HepG2 (cell line): ENCODE measurements around the gene NEK8. TPM values are rescaled to one million over a fixed set of nuclear protein-coding genes. Genes with fewer than 3 reads are reported as not detected.

Experiments used
- AHDC1 ChIP-seq: sonication (generic); formaldehyde crosslinking; IDR thresholded peaks from 2 replicates; pipeline ENCODE4 v1.5.1; 2020; ENCODE audit warnings: mild to moderate bottlenecking, missing genetic modification reagents, borderline replicate concordance
- ATF7-NPFF ChIP-seq: sonication (generic); formaldehyde crosslinking; IDR thresholded peaks from 2 replicates; pipeline ENCODE4 v1.8.1; 2023; ENCODE audit warnings: mild to moderate bottlenecking, low read depth, missing genetic modification reagents, moderate library complexity
- CEBPG ChIP-seq: IDR thresholded peaks from 2 replicates; pipeline ENCODE4 v1.6.1; 2016
- EHMT2 ChIP-seq: fragments of 200-600 bp; sonication (generic); IDR thresholded peaks from 2 replicates; pipeline ENCODE4 v1.7.0; 2017; ENCODE audit warnings: antibody characterized with exemption, low read depth, low read length, borderline replicate concordance
- MTA1 ChIP-seq: sonication (generic); formaldehyde crosslinking; IDR thresholded peaks from 2 replicates; pipeline ENCODE4 v1.4.0; 2020; ENCODE audit warnings: missing genetic modification reagents, mild to moderate bottlenecking, borderline replicate concordance
- RAD21 ChIP-seq: fragments of 450-650 bp; formaldehyde crosslinking; IDR thresholded peaks from 2 replicates; pipeline ENCODE4 v1.5.0; 2020; ENCODE audit warnings: mild to moderate bottlenecking
- ZNF292 ChIP-seq: sonication (generic); formaldehyde crosslinking; IDR thresholded peaks from 2 replicates; pipeline ENCODE4 v1.8.1; 2022; ENCODE audit warnings: mild to moderate bottlenecking, low read depth, missing genetic modification reagents, borderline replicate concordance
- ZNF318 ChIP-seq: sonication (generic); formaldehyde crosslinking; IDR thresholded peaks from 2 replicates; pipeline ENCODE4 v1.4.0; 2020; ENCODE audit warnings: mild to moderate bottlenecking, missing genetic modification reagents
- ZNF543 ChIP-seq: sonication (generic); formaldehyde crosslinking; IDR thresholded peaks from 2 replicates; pipeline ENCODE4 v1.4.0; 2020; ENCODE audit warnings: mild to moderate bottlenecking, missing genetic modification reagents
- ZNF574 ChIP-seq: sonication (generic); formaldehyde crosslinking; IDR thresholded peaks from 2 replicates; pipeline ENCODE4 v1.4.0; 2020; ENCODE audit warnings: missing genetic modification reagents
- ZNF781 ChIP-seq: sonication (generic); formaldehyde crosslinking; IDR thresholded peaks from 2 replicates; pipeline ENCODE4 v1.5.1; 2020; ENCODE audit warnings: borderline replicate concordance, mild to moderate bottlenecking, missing genetic modification reagents; ENCODE audit errors: not compliant biosample characterization
- polyA plus RNA-seq, 8 experiments: library from polyadenylated mRNA; depleted of rRNA in 3 of 8; stranded (reverse) in 7 of 8; unstranded in 1 of 8; fragments of >200 nt; fragmentation: Illumina TruSeq in 4 of 8; extraction: Trizol in 4 of 8; gene quantifications; 2 replicates each; pipeline versions ENCODE4 v1.2.1 to v1.2.3, GENCODE V29; 2011 to 2016; ENCODE audit warnings: low read depth in 4 of 8, missing spikeins in 1 of 8, mixed read lengths in 1 of 8; ENCODE audit not compliant: insufficient read depth in 1 of 8
- total RNA-seq, 5 experiments: library from RNA; depleted of rRNA; stranded (reverse); fragments of >200 nt; fragmentation: Illumina TruSeq; extraction: Trizol; gene quantifications; 2 replicates each; pipeline ENCODE4 v1.2.3, GENCODE V29; 2016; ENCODE audit warnings: low read depth in 1 of 5

Gene NEK8
- total and polyA plus RNA-seq, 2 of the 13 experiments (the other 11 are each of a cell fraction or from before 2014, with no cell fraction given) = 5.8 to 13.5 TPM

- TF ChIP-seq CEBPG (peak; percentile 58), ZNF574 (CRISPR knock-in tag) (peak; percentile 69), ZNF781 (CRISPR knock-in tag) (no peak), EHMT2 (no peak), AHDC1 (CRISPR knock-in tag) (peak; percentile 47; the same call in 1 of the 2 replicates), RAD21 (CRISPR knock-in tag) (peak; percentile 46), MTA1 (CRISPR knock-in tag) (peak; percentile 85), ZNF543 (CRISPR knock-in tag) (no peak), ZNF292 (peak; percentile 96; the same call in 1 of the 2 replicates), ATF7-NPFF (no peak), ZNF318 (CRISPR knock-in tag) (no peak)
These were observed 30.2 kb upstream of the NEK8 start (continued) for GRCh38 chr17:28698253-28698941.
